H9 (cell line): Measurements from ENCODE around the gene NSFL1C. TPM values are rescaled to one million over a fixed set of nuclear protein-coding genes. Genes with fewer than 3 reads are reported as not detected.

Source experiments
- DNase-seq: peaks from one replicate; pipeline ENCODE4 v3.0.0-alpha.2; 2017
- H2AFZ ChIP-seq: one replicate; pipeline ENCODE4 v1.6.1; 2013; ENCODE audit warnings: mild to moderate bottlenecking, low read length, control low read depth, moderate library complexity
- H2AK5ac ChIP-seq: 2 replicates; pipeline ENCODE4 v1.6.1; 2013; ENCODE audit warnings: low read length, control low read depth, mixed read lengths; ENCODE audit not compliant: insufficient read length
- H2BK120ac ChIP-seq: one replicate; pipeline ENCODE4 v1.6.1; 2013; ENCODE audit warnings: low read depth, mild to moderate bottlenecking, low read length, control low read depth, inconsistent platforms; ENCODE audit not compliant: poor library complexity, severe bottlenecking
- H2BK12ac ChIP-seq: 2 replicates; pipeline ENCODE4 v1.6.1; 2013; ENCODE audit warnings: low read length, control low read depth, mixed read lengths, low read depth; ENCODE audit not compliant: insufficient read length
- H2BK15ac ChIP-seq: 2 replicates; pipeline ENCODE4 v1.6.1; 2013; ENCODE audit warnings: low read depth, low read length, control low read depth
- H2BK20ac ChIP-seq: one replicate; pipeline ENCODE4 v1.6.1; 2013; ENCODE audit warnings: low read depth, mild to moderate bottlenecking, low read length, control low read depth, inconsistent platforms; ENCODE audit not compliant: poor library complexity, severe bottlenecking
- H2BK5ac ChIP-seq: 2 replicates; pipeline ENCODE4 v1.6.1; 2013; ENCODE audit warnings: low read length, control low read depth, mixed read lengths; ENCODE audit not compliant: insufficient read length
- H3K14ac ChIP-seq: 2 replicates; pipeline ENCODE4 v1.6.1; 2013; ENCODE audit warnings: low read length, control low read depth; ENCODE audit not compliant: insufficient read depth
- H3K18ac ChIP-seq: 2 replicates; pipeline ENCODE4 v1.6.1; 2013; ENCODE audit warnings: low read depth, mild to moderate bottlenecking, mixed read lengths, low read length, control low read depth; ENCODE audit not compliant: insufficient read length
- H3K23ac ChIP-seq: 2 replicates; pipeline ENCODE4 v1.6.1; 2013; ENCODE audit warnings: low read length, control low read depth, mixed read lengths, low read depth; ENCODE audit not compliant: insufficient read length
- H3K23me2 ChIP-seq: 2 replicates; pipeline ENCODE4 v1.6.1; 2013; ENCODE audit warnings: low read depth, mild to moderate bottlenecking, mixed read lengths, low read length, control low read depth; ENCODE audit not compliant: insufficient read length, poor library complexity, severe bottlenecking
- H3K27ac ChIP-seq: 2 replicates; pipeline ENCODE4 v1.5.1; 2013; ENCODE audit warnings: low read length, control low read depth, mixed read lengths, low read depth; ENCODE audit not compliant: insufficient read length
- H3K27me3 ChIP-seq: 2 replicates; pipeline ENCODE4 v1.6.1; 2013; ENCODE audit warnings: low read length, control low read depth, inconsistent platforms; ENCODE audit not compliant: insufficient read depth
- H3K4ac ChIP-seq: 2 replicates; pipeline ENCODE4 v1.6.1; 2013; ENCODE audit warnings: low read depth, mild to moderate bottlenecking, control low read depth, inconsistent platforms, low read length, moderate library complexity
- H3K4me1 ChIP-seq: 2 replicates; pipeline ENCODE4 v1.6.1; 2013; ENCODE audit warnings: low read length, control low read depth, inconsistent platforms; ENCODE audit not compliant: insufficient read depth
- H3K4me2 ChIP-seq: 2 replicates; pipeline ENCODE4 v1.6.1; 2013; ENCODE audit warnings: low read length, control low read depth, mixed read lengths; ENCODE audit not compliant: insufficient read length, insufficient read depth
- H3K56ac ChIP-seq: 2 replicates; pipeline ENCODE4 v1.6.1; 2013; ENCODE audit warnings: low read depth, mild to moderate bottlenecking, mixed read lengths, low read length, control low read depth; ENCODE audit not compliant: insufficient read length
- H3K79me1 ChIP-seq: 2 replicates; pipeline ENCODE4 v1.6.1; 2013; ENCODE audit warnings: low read depth, mild to moderate bottlenecking, moderate library complexity, low read length, control low read depth, inconsistent platforms; ENCODE audit not compliant: insufficient read depth, poor library complexity, severe bottlenecking
- H3K79me2 ChIP-seq: 2 replicates; pipeline ENCODE4 v1.6.1; 2013; ENCODE audit warnings: low read length, control low read depth, inconsistent platforms; ENCODE audit not compliant: insufficient read depth
- H3K9ac ChIP-seq: 2 replicates; pipeline ENCODE4 v1.6.1; 2013; ENCODE audit warnings: low read length, control low read depth, mixed read lengths; ENCODE audit not compliant: insufficient read length; ENCODE audit errors: extremely low read depth
- H3K9me3 ChIP-seq: one replicate; pipeline ENCODE4 v1.6.1; 2013; ENCODE audit warnings: low read depth, low read length, inconsistent platforms; ENCODE audit not compliant: control insufficient read depth
- H3T11ph ChIP-seq: one replicate; pipeline ENCODE4 v1.6.1; 2013; ENCODE audit warnings: mild to moderate bottlenecking, low read length, control low read depth, inconsistent platforms
- H4K20me1 ChIP-seq: one replicate; pipeline ENCODE4 v1.6.1; 2013; ENCODE audit not compliant: control insufficient read depth, insufficient read length, insufficient read depth
- H4K5ac ChIP-seq: 2 replicates; pipeline ENCODE4 v1.6.1; 2013; ENCODE audit warnings: low read depth, mild to moderate bottlenecking, mixed read lengths, low read length, control low read depth; ENCODE audit not compliant: insufficient read length
- H4K8ac ChIP-seq: replicated peaks from 2 replicates; pipeline ENCODE4 v1.6.1; 2013; ENCODE audit warnings: low read length, control low read depth, mixed read lengths, low read depth; ENCODE audit not compliant: insufficient read length
- H4K91ac ChIP-seq: 2 replicates; pipeline ENCODE4 v1.6.1; 2013; ENCODE audit warnings: low read depth, mild to moderate bottlenecking, moderate library complexity, mixed read lengths, low read length, control low read depth; ENCODE audit not compliant: insufficient read length
- H3K27ac Mint-ChIP-seq, 3 experiments: 2 replicates in 2 of 3; 3 replicates in 1 of 3; pipeline ENCODE4 v1.8.0; 2020 to 2021; ENCODE audit warnings: mixed read lengths in 3 of 3, mild to moderate bottlenecking in 1 of 3, moderate library complexity in 1 of 3
- H3K27me3 Mint-ChIP-seq: 2 replicates; pipeline ENCODE4 v1.8.0; 2021; ENCODE audit warnings: low read depth, mild to moderate bottlenecking, moderate library complexity, mixed read lengths
- H3K36me3 Mint-ChIP-seq, 3 experiments: 2 replicates in 2 of 3; 3 replicates in 1 of 3; pipeline ENCODE4 v1.8.0; 2020 to 2021; ENCODE audit warnings: low read depth in 3 of 3, mixed read lengths in 3 of 3; ENCODE audit not compliant: insufficient read depth in 1 of 3
- H3K4me1 Mint-ChIP-seq, 2 experiments: 2 replicates each; pipeline ENCODE4 v1.8.0; 2020; ENCODE audit warnings: mixed read lengths in 2 of 2
- H3K4me3 Mint-ChIP-seq, 2 experiments: 2 replicates in 1 of 2; 3 replicates in 1 of 2; pipeline ENCODE4 v1.8.0; 2020 to 2021; ENCODE audit warnings: mild to moderate bottlenecking in 2 of 2, mixed read lengths in 2 of 2, moderate library complexity in 1 of 2
- H3K9me3 Mint-ChIP-seq, 2 experiments: 2 replicates in 1 of 2; 3 replicates in 1 of 2; pipeline ENCODE4 v1.8.0; 2020; ENCODE audit warnings: mild to moderate bottlenecking in 2 of 2, mixed read lengths in 2 of 2, moderate library complexity in 1 of 2
- WGBS: extraction: QIAGEN DNeasy Blood & Tissue Kit; methylation state at CpG from one replicate; pipeline ENCODE4 v1.1.7; 2013; ENCODE audit warnings: missing lambda C conversion rate, low lambda C conversion rate, mixed read lengths; ENCODE audit not compliant: insufficient read length; ENCODE audit errors: extremely low coverage; 5-methylcytosine and 5-hydroxymethylcytosine counted together
- total RNA-seq: library from RNA; stranded (reverse); gene quantifications from 2 replicates; pipeline ENCODE4 v1.2.1, GENCODE V29; 2021
- TF ChIP-seq, protein P1 (sequence below): fragments of 200-600 bp; sonication (generic); conservative IDR thresholded peaks from 3 replicates; pipeline ENCODE4 v1.8.0; 2021; ENCODE audit warnings: antibody characterized with exemption, mild to moderate bottlenecking

NSFL1C gene
- total RNA-seq, 1 experiment from 2014 or later: 81.8 TPM

DNA sequence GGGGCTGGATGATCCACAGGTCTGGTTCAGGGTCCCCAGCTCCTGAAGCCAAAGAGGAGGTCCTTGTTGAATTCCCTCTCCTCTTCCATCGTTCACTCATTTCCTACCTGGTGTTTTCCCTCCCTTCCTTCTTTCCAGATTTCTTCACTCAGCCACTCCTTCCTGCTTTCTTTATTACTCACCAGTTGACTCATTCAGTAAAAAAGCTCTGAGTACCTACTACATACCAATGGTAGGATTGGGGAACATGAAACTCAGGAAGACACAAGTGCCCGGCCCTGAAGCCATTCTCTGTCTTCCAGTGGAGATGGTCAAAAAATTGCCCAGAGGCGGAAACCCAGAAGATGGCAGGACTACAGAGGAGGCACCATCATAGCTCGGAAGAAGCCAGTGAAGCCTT, 11.9 kb upstream of the NSFL1C start:
- H3K27ac Mint-ChIP-seq: no peak overlapping the region
- Histone ChIP-seq H3K56ac (no peak overlapping the region), H3K4me2 (no peak overlapping the region), H3K27ac (no peak overlapping the region), H3K4me1 (no peaks in the 10 kb centered on the region), H3K23ac (no peak overlapping the region), H3K4ac (no peak overlapping the region), H3K79me1 (no peaks in the 10 kb centered on the region), H2BK15ac (no peak overlapping the region), H4K20me1 (no peaks in the 10 kb centered on the region), H2BK120ac (no peak overlapping the region), H2BK5ac (no peak overlapping the region), H3K9ac (no peak overlapping the region), H4K5ac (no peak overlapping the region), H3K27me3 (no peaks in the 10 kb centered on the region), H2AFZ (no peak overlapping the region), H3K23me2 (no peaks in the 10 kb centered on the region), H2BK12ac (no peak overlapping the region), H3K9me3 (no peaks in the 10 kb centered on the region), H3K14ac (no peak overlapping the region), H2AK5ac (no peak overlapping the region), H4K8ac (no peak overlapping the region), H4K91ac (no peak overlapping the region), H3K18ac (no peak overlapping the region), H3T11ph (no peak overlapping the region), H2BK20ac (no peak overlapping the region), H3K79me2 (no peaks in the 10 kb centered on the region)
- no peak for DNase-seq
- H3K9me3 Mint-ChIP-seq: no peaks in the 10 kb centered on the region
- no peak overlapping the region for H3K4me3 Mint-ChIP-seq
- TF ChIP-seq, protein P1, sequence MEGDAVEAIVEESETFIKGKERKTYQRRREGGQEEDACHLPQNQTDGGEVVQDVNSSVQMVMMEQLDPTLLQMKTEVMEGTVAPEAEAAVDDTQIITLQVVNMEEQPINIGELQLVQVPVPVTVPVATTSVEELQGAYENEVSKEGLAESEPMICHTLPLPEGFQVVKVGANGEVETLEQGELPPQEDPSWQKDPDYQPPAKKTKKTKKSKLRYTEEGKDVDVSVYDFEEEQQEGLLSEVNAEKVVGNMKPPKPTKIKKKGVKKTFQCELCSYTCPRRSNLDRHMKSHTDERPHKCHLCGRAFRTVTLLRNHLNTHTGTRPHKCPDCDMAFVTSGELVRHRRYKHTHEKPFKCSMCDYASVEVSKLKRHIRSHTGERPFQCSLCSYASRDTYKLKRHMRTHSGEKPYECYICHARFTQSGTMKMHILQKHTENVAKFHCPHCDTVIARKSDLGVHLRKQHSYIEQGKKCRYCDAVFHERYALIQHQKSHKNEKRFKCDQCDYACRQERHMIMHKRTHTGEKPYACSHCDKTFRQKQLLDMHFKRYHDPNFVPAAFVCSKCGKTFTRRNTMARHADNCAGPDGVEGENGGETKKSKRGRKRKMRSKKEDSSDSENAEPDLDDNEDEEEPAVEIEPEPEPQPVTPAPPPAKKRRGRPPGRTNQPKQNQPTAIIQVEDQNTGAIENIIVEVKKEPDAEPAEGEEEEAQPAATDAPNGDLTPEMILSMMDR: no peak
- H3K4me1 Mint-ChIP-seq: no peaks in the 10 kb centered on the region
- no peaks in the 10 kb centered on the region for H3K36me3 Mint-ChIP-seq
- H3K27me3 Mint-ChIP-seq: peaks cover 25% of the 10 kb centered on the region
- WGBS: no CpG with 5 or more reads among the region's 4 CpGs
